Endodermal cell (in vitro differentiated cells): Measurements from ENCODE around the gene LSR. TPM values are rescaled to one million over a fixed set of nuclear protein-coding genes. Genes with fewer than 3 reads are reported as not detected.

Experiments
- DNase-seq: peaks from one replicate; pipeline ENCODE4 v3.0.0-alpha.2; 2017
- H3K27ac ChIP-seq: 2 replicates; pipeline ENCODE4 v1.5.1; 2013; ENCODE audit warnings: mild to moderate bottlenecking, low read depth, low read length, moderate library complexity
- H3K27me3 ChIP-seq: 2 replicates; pipeline ENCODE4 v1.6.1; 2013; ENCODE audit warnings: mild to moderate bottlenecking, low read length, moderate library complexity; ENCODE audit not compliant: insufficient read depth, control insufficient read depth, poor library complexity, severe bottlenecking
- H3K36me3 ChIP-seq: 2 replicates; pipeline ENCODE4 v1.7.0; 2013; ENCODE audit warnings: mild to moderate bottlenecking, low read length, moderate library complexity; ENCODE audit not compliant: control insufficient read depth, insufficient read depth
- H3K4me1 ChIP-seq: one replicate; pipeline ENCODE4 v1.7.0; 2013; ENCODE audit warnings: low read length; ENCODE audit not compliant: control insufficient read depth, insufficient read depth
- H3K4me3 ChIP-seq: 2 replicates; pipeline ENCODE4 v1.5.1; 2013; ENCODE audit warnings: mild to moderate bottlenecking, low read length, moderate library complexity
- H3K9ac ChIP-seq: 2 replicates; pipeline ENCODE4 v1.6.1; 2013; ENCODE audit warnings: mild to moderate bottlenecking, low read length, moderate library complexity; ENCODE audit not compliant: poor library complexity, severe bottlenecking; ENCODE audit errors: extremely low read depth
- H3K9me3 ChIP-seq: 2 replicates; pipeline ENCODE4 v1.6.1; 2013; ENCODE audit warnings: mild to moderate bottlenecking, low read length, moderate library complexity; ENCODE audit not compliant: control insufficient read depth
- H3K27ac Mint-ChIP-seq: 2 replicates; pipeline ENCODE4 v1.8.0; 2020; ENCODE audit warnings: mixed read lengths
- H3K27me3 Mint-ChIP-seq: 2 replicates; pipeline ENCODE4 v1.8.0; 2021; ENCODE audit warnings: mild to moderate bottlenecking, mixed read lengths; ENCODE audit not compliant: insufficient read depth
- H3K36me3 Mint-ChIP-seq: 2 replicates; pipeline ENCODE4 v1.8.0; 2020; ENCODE audit warnings: low read depth, mixed read lengths
- H3K4me1 Mint-ChIP-seq: 2 replicates; pipeline ENCODE4 v1.8.0; 2020; ENCODE audit warnings: mixed read lengths
- H3K4me3 Mint-ChIP-seq: 2 replicates; pipeline ENCODE4 v1.8.0; 2020; ENCODE audit warnings: mild to moderate bottlenecking, moderate library complexity, mixed read lengths
- H3K9me3 Mint-ChIP-seq: 2 replicates; pipeline ENCODE4 v1.8.0; 2020; ENCODE audit warnings: mild to moderate bottlenecking, mixed read lengths
- WGBS, 2 experiments: methylation state at CpG; one replicate each; pipeline versions ENCODE4 v1.1.5 to v1.1.7; 2013; ENCODE audit warnings: missing lambda C conversion rate in 2 of 2, mixed read lengths in 1 of 2; ENCODE audit not compliant: insufficient coverage in 1 of 2, insufficient read length in 1 of 2; 5-methylcytosine and 5-hydroxymethylcytosine counted together
- total RNA-seq, 2 donors: library from RNA; stranded (reverse); fragmentation: NEBNext Ultra II Directional in 1 of 2; extraction: Animal tissue kit (Norgen Biotek cat#: 25700) in 1 of 2; gene quantifications; 2 replicates in 1 of 2; 3 replicates in 1 of 2; pipeline ENCODE4 v1.2.1, GENCODE V29; 2021
- TF ChIP-seq, protein P1 (sequence below): fragments of 200-600 bp; sonication (generic); conservative IDR thresholded peaks from 2 replicates; pipeline ENCODE4 v1.5.0; 2021; ENCODE audit warnings: antibody characterized with exemption, mild to moderate bottlenecking

LSR gene
- total RNA-seq, 2 donors from 2014 or later: 112 to 170 TPM

DNA sequence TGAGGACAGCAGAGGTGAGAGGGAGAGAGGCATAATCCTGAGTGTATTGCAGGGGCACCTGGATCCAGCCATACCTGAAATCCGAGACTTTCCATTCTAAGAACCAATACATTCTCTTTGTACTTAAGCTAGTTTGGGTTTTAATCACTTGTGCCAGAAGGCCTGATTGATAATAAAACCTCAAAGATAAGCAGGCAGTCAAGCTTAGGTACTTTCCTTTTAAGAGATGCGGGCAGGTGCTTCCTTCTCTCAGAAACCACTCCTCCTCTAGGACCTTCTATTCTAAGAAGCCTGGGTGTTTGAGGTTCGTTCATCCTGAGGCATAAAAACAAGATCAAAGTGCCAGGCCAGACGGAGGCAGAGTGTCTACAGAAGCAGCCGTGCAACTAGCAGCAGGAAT lies 42.4 kb upstream of the LSR start:
- no peak overlapping the region for H3K9ac ChIP-seq
- no peak overlapping the region for H3K27ac ChIP-seq
- Mint-ChIP-seq H3K36me3 (no peaks in the 10 kb centered on the region), H3K4me1 (peaks cover 13% of the 10 kb centered on the region), H3K9me3 (no peaks in the 10 kb centered on the region), H3K27ac (no peak overlapping the region), H3K4me3 (no peak overlapping the region), H3K27me3 (no peaks in the 10 kb centered on the region)
- TF ChIP-seq, protein P1, sequence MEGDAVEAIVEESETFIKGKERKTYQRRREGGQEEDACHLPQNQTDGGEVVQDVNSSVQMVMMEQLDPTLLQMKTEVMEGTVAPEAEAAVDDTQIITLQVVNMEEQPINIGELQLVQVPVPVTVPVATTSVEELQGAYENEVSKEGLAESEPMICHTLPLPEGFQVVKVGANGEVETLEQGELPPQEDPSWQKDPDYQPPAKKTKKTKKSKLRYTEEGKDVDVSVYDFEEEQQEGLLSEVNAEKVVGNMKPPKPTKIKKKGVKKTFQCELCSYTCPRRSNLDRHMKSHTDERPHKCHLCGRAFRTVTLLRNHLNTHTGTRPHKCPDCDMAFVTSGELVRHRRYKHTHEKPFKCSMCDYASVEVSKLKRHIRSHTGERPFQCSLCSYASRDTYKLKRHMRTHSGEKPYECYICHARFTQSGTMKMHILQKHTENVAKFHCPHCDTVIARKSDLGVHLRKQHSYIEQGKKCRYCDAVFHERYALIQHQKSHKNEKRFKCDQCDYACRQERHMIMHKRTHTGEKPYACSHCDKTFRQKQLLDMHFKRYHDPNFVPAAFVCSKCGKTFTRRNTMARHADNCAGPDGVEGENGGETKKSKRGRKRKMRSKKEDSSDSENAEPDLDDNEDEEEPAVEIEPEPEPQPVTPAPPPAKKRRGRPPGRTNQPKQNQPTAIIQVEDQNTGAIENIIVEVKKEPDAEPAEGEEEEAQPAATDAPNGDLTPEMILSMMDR: no peak
- H3K4me1 ChIP-seq: no peaks in the 10 kb centered on the region
- H3K36me3 ChIP-seq: no peaks in the 10 kb centered on the region
- no peaks in the 10 kb centered on the region for H3K27me3 ChIP-seq
- no peak for DNase-seq
- H3K4me3 ChIP-seq: no peak overlapping the region
- H3K9me3 ChIP-seq: no peaks in the 10 kb centered on the region
- WGBS, 2 experiments: 90 to 97% methylated on average over 4 to 5 of the region's 5 CpGs

DNA sequence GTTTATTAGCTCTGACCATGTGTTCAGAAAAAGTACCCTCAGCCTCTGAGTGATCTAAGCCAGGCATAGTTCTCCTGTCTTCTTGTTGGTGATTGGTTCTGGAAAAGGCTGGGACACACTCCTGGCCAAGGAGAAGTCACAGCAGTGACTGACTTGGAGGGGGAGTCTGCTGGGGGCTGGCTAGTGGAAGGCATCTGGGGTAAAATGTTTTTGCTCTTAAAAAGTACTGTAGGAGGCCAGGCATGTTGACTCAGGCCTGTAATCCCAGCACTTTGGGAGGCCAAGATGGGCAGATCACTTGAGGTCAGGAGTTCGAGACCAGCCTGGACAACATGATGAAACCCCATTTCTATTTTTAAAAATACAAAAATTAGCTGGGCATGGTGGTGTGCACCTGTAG lies 41.9 kb upstream of the LSR start:
- no peaks in the 10 kb centered on the region for H3K36me3 ChIP-seq
- 83% methylated on average over 1 of the region's 1 CpG; no CpG with 5 or more reads in 1 of the 2 experiments for WGBS, 2 experiments
- H3K9ac ChIP-seq: no peak overlapping the region
- no peaks in the 10 kb centered on the region for H3K27me3 ChIP-seq
- H3K27ac ChIP-seq: no peak overlapping the region
- Mint-ChIP-seq H3K9me3 (no peaks in the 10 kb centered on the region), H3K4me3 (no peak overlapping the region), H3K36me3 (no peaks in the 10 kb centered on the region), H3K4me1 (peaks cover 13% of the 10 kb centered on the region), H3K27ac (no peak overlapping the region), H3K27me3 (no peaks in the 10 kb centered on the region)
- no peak overlapping the region for H3K4me3 ChIP-seq
- no peaks in the 10 kb centered on the region for H3K9me3 ChIP-seq
- H3K4me1 ChIP-seq: no peaks in the 10 kb centered on the region
- DNase-seq: no peak
- TF ChIP-seq, protein P1: no peak

DNA sequence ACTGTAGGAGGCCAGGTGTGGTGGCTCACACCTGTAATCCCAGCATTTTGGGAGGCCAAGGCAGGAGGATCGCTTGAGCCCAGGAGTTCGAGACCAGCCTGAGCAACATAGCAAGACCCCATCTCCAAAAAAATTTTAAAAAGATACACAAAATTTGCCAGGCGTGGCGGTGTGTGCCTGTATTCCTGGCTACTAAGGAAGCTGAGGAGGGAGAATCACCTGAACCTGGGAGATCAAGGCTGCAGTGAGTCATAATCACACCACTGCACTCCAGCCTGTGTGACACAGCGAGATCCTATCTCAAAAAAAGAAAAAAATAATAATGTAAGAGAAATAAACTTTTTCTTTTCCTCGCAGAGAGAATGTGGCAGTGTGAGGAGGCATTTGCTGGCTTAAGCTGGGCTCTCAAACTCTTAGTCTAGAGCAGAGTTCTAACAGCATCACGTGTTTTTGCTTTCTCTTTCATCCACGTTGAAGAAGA lies 41.4 kb upstream of the LSR start:
- TF ChIP-seq, protein P1: no peak
- peaks cover 13% of the 10 kb centered on the region for H3K4me1 Mint-ChIP-seq
- no peaks in the 10 kb centered on the region for H3K36me3 Mint-ChIP-seq
- Histone ChIP-seq H3K9ac (no peak overlapping the region), H3K27me3 (no peaks in the 10 kb centered on the region), H3K9me3 (no peaks in the 10 kb centered on the region), H3K4me3 (no peak overlapping the region), H3K4me1 (no peaks in the 10 kb centered on the region), H3K27ac (no peak overlapping the region), H3K36me3 (no peaks in the 10 kb centered on the region)
- H3K27me3 Mint-ChIP-seq: no peaks in the 10 kb centered on the region
- 91 to 95% methylated on average over 4 to 6 of the region's 8 CpGs for WGBS, 2 experiments
- no peak for DNase-seq
- no peak overlapping the region for H3K4me3 Mint-ChIP-seq
- H3K27ac Mint-ChIP-seq: no peak overlapping the region
- no peaks in the 10 kb centered on the region for H3K9me3 Mint-ChIP-seq
